GM18861 (cell line): ENCODE results near the gene SLC16A11.

Experiments used
- ATAC-seq: cut with Tn5 transposase; IDR thresholded peaks from one replicate; pipeline ENCODE4 v1.9.1; 2021; ENCODE audit not compliant: unreplicated experiment

Gene SLC16A11

DNA sequence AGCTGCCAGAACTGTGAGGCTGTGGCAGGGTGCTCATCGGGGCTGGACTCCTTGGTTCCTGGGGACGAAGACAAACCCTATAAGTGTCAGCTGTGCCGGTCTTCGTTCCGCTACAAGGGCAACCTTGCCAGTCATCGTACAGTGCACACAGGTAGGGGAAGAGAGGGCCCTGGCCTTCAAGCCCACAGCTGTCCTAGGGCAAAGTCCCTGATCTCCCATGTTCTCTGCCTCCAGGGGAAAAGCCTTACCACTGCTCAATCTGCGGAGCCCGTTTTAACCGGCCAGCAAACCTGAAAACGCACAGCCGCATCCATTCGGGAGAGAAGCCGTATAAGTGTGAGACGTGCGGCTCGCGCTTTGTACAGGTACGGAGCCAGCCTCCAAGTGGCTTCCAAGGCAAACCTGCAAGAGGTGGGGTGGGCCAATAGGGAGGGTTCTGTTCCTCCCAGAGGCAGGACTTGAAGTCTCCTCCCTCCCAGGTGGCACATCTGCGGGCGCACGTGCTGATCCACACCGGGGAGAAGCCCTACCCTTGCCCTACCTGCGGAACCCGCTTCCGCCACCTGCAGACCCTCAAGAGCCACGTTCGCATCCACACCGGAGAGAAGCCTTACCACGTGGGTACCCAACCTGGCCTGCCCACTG, 17.3 kb downstream of the SLC16A11 start:
- no peak for ATAC-seq

DNA sequence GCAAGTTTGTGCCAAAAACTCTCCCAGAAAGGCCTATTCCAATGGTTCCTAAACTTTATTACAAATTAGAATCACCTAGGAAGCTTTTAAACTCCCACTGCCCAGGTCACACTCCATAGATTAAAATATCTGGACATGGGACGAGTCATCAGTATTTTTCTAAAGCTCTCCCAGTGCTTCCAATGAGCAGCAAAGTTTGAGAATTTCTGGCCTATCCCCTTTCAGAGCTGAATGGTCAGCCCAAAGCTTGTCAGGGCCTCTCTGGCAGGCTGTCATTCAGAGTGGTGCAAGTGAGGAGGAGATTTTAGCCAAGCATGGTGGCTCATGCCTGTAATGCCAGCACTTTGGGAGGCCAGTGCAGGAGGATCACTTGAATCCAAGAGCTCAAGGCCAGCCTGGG, 18.6 kb downstream of the SLC16A11 start:
- no peak for ATAC-seq

DNA sequence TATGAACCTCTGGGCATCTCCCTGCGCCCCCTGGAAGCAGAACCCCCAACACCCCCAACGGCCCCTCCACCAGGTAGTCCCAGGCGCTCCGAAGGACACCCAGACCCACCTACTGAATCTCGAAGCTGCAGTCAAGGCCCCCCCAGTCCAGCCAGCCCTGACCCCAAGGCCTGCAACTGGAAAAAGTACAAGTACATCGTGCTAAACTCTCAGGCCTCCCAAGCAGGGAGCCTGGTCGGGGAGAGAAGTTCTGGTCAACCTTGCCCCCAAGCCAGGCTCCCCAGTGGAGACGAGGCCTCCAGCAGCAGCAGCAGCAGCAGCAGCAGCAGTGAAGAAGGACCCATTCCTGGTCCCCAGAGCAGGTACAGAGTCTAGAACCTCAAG, 19.5 kb downstream of the SLC16A11 start:
- no peak for ATAC-seq

DNA sequence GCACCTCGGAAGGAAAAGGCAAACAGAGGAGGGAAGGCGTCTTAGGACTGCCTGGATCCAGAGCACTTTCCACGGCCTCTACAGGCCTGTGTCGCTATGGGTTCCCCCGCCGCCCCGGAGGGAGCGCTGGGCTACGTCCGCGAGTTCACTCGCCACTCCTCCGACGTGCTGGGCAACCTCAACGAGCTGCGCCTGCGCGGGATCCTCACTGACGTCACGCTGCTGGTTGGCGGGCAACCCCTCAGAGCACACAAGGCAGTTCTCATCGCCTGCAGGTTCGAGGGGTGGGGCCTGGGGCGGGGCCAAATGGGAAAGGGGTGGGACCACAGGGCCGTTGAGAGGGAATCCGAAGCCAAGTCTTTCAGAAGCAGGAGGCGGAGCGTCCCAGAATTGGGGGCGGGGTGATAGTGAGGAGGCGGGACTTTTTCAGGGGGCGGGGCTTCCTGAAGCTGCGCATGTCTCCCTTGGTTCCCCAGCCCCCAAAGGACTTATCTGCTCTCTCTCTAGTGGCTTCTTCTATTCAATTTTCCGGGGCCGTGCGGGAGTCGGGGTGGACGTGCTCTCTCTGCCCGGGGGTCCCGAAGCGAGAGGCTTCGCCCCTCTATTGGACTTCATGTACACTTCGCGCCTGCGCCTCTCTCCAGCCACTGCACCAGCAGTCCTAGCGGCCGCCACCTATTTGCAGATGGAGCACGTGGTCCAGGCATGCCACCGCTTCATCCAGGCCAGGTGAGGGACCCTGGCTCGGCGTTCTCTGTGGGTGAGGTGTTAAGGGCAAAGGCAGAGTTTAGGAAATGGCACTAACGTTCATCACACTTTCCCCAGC, 20.1 kb downstream of the SLC16A11 start:
- ATAC-seq: no peak

DNA sequence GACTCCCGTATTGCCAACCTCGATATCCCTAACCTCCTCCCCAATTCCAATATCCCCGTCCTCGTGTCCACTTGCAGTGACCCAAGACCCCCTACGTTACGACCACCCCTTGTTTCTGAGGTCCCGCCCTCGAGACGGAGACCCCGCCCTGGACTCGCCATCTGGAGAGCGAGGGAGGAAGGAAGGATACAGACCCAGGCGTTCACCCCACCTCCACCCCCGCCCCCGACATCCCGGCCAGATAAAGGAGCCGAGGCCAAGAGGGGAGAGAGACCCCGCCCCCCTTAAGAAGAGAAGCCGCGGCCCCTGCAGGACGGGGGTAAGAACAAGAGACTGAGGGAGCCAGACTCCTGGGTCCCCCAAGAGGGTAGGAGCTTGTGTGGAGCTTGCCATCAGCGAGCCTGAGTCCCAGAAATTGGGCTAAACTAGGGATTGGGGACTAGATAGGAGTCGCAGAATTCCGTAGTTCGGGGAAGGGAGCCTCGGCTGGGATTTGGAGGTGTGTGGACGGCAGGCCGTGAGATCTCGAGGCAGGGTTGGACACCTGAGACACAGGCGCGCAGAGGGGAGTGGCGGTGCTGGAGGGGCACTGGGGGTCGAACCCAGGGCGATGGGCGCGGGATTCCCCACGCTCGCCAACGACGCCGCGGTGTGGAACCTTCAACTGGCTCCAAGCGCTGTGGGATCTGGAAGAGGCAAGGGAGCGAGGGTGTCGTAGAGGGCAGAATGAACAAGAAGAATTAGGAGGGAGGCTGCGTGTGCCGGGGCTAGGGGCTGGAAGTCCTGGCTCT, 20.9 kb downstream of the SLC16A11 start, which contains the start of gene BCL6B:
BCL6B (plus strand) TSS at position 270 of the 791 bp plus-strand sequence. CDS start 622 bp downstream, outside the sequence.
- ATAC-seq: no peak

DNA sequence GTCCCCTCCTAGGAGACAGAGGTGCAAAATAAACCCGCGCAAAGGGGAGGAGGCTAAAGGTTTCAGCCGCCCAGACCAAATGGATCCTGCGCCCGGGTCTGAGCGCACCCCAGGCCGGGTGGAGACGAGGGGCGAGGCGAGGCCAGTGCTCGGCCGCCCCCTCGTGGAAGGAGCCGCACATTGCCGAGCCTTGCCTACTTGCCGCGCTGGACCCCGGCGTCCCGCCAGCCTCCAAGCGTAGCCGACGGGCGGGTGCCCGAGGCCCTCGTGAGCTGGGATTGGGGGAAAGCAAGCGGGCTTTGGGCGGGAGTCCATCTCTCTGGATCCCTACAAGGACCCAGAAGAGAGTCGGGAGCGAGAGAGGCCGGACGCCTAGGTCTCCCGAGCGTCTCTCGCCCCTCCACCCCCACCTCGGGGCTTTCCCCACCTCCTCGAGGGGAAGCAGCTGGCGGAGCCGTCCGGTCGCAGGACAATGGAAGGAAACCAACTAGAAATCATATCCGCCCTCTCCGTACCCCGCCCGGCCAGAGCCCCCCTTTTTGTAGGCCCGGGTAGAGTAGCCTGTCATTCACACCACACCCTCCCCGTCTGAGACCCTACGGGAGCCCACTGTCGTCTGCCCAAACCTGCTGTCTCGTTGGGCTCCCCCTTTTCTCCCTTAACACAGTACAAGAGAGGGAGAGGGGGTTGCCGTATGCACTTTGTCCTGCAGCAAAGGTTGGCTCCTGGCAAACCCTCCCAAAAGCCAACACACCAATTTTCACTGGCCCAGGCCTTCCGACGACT, 21.7 kb downstream of the SLC16A11 start:
- peak; percentile 61 for ATAC-seq

DNA sequence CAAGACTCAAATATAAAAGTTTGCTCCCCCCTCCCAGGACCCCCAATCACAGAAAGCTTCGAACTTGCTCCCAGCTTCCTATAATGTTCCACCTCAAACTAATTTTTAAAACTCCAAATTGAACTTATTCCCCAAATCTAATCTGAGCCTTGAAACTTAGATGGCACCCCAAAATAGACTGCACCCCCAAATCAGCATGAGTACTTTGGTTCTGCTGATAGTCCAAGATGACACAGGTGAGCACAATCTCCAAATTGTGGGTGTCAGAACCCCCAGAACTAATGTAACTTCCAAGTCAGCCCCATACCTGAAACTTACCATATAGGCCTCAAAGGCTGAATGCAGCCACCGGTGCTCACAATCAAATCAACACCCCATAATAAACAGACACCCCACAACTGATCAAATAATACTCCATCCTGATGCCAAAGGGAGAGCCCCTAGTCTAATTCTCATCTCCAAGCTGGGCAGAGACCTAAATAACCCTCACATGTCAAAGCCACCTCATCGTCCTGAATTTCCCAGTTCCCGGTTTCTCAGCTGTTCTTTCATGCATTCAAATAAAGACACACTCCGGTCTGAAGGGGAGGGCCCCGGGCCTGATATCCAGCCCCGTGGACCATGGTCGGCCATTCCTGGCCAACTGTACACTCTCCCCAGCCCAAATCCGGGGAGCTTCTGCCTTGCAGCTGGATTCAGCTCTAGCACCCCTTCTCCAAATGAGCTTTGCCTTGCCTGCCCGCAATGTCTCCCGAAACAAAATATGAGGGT, 22.8 kb downstream of the SLC16A11 start:
- no peak for ATAC-seq

DNA sequence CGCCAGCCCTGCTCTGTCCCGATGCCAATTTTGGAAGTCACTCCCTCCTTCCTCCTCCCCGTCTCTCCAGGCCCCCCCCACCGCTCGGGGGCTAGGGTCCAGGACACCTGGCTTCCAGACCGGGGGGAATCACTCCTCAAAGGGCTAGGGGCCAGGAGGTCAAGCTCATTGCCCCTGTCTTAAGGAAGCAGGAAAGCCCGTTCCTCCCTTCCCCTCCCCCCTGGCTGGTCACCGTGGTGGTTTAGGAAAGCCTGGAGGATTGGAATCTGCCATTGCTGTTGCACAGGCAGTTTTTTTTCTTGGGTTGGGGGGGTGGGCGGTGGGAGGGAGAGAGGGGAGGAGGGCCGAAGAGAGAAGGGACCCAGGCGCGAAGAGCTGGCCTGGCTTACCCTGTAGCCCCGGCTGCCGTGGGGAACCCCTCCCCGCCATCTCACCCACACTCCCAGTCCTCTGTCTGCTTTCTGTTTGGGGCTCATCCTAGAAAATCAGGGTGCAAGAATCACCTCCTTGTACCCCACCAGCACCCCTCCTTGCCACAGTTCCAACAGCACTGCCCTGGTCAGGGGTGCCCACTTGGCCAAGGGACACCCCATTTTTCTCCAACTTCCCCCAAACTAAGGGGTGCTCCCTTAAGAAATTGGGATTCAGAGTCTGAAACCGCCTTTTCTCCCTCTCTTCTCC, 23.9 kb downstream of the SLC16A11 start:
- ATAC-seq: no peak

DNA sequence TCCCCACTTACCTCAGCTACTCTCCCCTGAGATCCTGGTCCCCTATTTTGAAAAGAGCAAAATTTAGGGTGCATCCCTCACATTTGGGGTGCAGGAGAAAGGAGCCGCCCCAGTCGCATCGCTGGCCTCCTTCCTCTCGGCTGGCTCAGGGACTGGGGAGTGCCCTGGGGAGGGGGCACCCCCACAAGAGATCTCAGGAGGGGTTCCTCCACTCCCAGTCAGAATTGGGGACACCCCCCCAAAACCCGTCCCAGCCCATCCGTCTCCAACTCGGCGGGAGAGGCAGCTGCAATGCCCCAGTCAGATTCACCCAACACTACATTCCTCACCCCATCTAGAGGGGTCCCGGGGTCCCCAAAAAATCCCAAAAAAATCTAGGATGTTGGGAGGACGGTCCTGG, 24.5 kb downstream of the SLC16A11 start:
- ATAC-seq: no peak

DNA sequence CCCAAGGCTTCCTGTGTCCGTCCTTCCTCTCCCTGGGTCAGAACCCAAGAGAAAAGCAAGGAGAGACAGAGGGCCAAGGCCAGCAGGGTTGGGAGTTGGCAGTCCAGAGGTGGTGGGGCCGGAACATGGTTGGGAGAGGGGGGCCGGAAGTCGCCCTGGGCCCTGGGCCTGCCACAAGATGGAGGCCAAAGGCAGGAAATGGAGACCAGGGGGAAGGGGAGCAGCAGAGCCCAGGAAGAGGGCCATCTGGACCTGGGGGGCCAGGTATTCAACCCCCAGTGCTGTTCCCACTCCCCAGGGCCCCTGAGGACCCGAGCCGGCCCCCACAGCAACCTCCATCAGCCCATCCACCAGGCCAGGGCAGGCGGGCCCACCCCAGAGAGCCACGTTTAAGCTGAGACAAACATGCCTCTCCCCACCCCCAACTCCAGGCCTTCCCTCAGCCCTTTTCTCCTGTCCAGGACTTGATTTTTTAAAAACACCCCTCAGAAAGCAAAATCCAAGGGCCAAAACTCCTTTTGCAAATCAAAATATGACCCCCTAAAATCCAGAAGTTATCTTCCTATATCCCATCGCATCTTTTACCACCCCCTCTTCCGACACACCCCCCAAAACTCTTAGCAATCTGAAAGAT, 25.4 kb downstream of the SLC16A11 start:
- ATAC-seq: no peak

DNA sequence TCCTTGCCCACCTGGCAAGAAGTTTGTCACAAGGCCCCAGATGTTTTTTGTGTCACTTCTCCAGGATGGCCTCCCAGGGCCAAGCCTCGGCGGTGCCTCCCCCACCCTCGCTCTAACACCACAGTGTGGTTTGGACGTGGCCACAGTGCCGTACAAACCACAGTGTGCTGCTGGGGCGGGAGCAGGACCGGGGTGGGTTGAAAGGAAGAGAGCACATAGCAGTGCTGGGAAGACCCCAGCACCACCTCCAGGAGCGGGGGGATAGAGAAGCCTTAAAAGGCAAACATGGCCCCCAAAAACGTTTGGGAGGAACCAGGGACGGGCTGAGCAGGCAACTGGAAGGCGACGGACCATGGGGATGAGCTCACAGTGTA, 26.1 kb downstream of the SLC16A11 start:
- ATAC-seq: no peak

DNA sequence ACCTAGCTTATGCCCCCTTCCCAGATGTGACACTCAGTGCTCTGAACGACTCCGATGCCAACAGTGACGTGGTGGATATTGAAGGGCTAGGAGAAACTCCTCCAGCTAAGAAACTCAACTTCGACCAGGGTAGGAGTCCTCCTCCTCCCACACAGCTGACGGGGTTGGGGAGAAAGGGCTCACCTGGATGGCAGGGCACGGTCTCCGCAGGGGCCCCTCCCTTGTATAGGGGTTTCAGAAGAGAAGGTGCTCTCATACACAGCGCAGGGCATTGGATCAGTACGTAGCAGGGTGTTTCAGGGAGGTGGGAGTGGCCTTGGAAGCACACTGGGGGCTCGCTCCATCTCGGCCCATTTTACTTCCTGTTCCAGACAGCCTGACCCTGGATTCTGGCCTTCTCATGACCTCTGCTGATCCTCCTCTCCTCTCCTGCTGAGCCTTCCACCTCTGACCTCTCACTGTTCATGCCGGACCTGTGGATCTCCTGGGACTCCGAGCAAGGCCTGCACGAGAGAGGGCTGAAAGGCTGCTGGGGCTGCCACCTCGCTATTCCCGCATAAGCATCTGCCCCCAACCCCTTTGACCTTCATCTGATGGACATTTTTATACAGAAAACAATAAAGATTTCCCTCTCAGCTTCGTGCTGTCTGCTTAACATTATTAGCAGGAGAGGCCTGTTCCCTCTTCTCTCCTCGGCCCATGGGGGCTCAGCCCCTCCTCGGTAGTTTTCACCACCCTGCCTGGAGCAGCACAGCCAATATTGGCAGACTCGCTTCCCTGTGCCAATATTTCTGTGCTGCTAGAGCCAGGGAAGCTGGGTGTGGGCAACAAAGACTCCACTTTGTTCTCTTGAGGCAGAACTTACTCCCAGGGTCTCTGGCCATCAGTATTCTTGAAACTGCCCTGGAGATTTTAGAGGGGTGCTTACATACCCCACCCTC, 26.7 kb downstream of the SLC16A11 start:
- ATAC-seq: no peak

DNA sequence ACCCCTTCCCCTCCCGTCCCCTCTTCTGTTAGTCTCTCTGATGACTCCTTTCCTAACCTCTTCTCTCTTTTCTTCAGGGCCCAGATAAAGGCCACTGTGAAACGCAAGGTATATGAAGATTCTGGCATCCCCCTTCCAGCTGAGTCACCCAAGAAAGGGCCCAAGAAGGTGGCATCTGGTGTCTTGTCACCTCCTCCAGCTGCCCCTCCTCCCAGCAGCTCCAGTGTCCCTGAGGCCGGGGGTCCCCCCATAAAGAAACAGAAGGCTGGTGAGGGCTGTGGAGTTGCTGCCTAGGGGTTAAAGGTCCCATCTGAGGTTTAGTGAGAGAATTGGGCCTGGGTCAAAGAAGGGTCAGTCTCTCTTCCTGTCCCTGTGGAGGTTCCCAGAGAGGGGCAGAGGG, 27.5 kb downstream of the SLC16A11 start:
- no peak for ATAC-seq

DNA sequence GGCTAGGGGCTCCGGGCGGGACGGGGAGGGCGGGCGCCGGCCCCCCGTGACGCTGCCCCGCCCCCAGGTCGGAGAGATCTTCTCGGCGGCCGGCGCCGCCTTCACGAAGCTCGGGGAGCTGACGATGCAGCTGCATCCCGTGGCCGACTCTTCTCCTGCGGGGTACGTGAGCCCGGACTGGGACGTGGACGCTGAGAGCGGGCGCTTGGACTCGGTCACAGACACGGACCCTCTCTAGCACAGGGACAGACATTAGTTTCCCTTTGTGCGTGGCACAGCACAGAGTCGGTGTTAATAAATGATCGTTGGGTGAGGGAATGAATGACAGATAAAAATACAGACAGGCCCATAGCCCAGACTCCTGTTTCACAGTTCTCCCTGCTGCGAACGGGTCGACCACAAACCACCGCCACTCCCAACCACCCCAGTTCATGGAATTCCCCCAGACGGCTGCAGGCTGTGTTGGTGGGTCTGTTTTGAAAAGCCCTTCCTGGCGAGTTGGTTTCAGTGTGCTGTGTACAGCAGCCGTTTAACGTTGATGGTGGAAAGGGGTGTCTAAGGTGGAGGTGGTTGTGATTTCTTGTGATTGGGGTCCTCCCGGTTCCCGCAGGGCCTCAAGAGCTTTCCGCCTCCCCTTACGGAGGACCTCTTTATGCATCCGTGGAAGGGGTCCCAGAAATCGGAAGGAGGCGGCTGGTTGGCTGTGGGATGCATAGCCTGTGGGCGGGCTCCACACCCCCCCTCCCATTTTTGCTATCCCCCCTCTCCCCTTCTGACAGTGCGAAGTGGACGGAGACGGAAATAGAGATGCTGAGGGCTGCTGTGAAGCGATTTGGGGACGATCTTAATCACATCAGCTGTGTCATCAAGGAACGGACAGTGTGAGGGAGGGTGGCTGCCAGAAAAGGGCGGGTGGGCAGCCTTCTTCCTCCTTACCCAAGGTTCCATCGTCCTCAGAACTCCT, 28.6 kb downstream of the SLC16A11 start:
- ATAC-seq: peak; percentile 3

DNA sequence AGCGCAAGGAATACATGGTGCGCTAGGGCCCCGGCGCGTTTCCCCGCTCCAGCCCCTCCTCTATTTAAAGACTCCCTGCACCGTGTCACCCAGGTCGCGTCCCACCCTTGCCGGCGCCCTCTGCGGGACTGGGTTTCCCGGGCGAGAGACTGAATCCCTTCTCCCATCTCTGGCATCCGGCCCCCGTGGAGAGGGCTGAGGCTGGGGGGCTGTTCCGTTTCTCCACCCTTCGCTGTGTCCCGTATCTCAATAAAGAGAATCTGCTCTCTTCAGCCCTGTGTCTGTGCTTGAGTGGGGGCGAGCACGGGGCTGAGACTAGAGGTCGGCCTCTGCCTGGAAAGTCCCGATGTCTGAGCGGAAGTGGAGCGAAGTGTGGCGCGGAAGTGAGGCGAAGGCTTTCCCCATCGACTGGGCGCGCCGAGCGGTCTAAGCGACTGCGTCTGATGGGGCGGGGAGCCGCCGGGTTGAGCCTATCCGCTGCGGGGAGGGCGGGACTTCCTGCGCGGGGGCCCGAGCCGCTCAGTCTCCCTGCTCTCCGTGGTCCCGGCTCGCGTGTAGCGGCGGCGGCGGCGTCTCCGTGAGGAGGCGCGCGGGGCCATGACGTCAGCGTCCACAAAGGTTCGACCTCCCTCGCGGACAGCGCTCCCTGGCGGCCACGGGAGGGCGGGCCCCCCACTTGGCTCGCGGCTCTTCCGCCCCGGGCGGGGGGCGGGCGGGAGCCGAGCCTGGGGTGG, 29.5 kb downstream of the SLC16A11 start:
- ATAC-seq: peak; percentile 58

DNA sequence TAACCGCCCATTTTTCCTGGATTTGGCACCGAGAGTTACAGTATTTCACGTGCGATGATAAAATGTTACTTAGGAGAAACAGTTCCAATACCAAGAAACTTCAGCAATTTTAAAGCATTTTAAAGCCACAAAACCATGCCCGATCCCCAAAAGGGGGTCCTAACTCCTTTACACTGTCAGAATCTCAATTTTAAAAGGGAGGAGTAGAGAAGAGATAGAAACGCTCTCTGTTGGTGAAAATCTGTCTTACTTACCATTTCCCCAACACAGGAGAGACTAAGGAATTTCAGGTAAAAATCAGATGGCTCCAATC, 32.0 kb downstream of the SLC16A11 start:
- ATAC-seq: no peak
